Smooth muscle cell of the brain vasculature (primary cell): Measurements from ENCODE around the gene YWHAG.
"Not testable (repeated sequence)": the region's sequence is repeated elsewhere in the genome, so short reads cannot be mapped to it uniquely, and the experiment has no call there.

Source experiments
- DNase-seq: peaks from one replicate; pipeline ENCODE4 v3.0.0-alpha.2; 2012; ENCODE audit warnings: low read depth, low spot score

Gene YWHAG

DNA sequence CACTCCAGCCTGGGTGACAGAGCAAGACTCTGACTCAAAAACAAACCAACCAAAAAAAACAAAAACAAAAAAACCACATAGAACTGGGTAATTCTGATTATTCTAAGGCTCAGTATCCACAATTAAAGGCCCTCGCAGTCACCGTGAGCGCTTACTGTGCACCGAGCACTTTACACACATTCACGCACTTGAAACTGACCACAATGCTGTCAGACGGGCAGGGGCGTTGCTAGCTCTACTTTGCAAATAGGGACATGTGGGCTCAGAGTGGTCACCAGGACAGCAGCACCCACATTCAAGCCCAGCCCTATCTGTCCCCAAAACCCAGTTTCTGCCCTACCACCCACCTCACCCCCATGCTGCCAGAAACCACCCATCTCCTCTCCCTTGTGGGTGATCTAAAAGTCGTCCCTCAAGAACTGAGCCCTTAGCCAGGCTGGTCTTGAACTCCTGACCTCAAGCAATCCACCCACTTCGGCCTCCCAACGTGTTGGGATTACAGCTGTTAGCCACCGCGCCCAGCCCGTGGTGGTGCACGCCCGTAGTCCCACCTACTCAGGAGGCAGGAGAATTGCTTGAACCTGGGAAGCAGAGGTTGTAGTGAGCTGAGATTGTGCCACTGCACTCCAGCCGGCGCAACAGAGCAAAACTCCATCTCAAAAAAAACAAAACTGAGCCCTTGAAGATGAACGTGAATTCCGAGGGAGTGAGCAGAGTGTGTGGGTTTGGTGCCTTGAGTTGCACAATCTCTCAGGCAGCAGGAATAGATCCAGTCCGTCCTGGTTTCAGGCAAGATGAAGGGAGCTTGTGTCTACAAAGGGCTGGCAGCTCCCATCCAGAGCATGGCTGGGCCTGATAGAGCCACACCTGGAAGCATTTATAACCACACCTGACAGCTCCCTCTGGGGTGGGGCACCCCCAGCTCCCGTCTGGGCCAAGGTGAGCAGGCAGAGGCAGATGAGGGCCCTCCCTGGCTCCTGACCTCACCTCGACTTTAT, 61.7 kb downstream of the YWHAG start:
- no peak for DNase-seq

DNA sequence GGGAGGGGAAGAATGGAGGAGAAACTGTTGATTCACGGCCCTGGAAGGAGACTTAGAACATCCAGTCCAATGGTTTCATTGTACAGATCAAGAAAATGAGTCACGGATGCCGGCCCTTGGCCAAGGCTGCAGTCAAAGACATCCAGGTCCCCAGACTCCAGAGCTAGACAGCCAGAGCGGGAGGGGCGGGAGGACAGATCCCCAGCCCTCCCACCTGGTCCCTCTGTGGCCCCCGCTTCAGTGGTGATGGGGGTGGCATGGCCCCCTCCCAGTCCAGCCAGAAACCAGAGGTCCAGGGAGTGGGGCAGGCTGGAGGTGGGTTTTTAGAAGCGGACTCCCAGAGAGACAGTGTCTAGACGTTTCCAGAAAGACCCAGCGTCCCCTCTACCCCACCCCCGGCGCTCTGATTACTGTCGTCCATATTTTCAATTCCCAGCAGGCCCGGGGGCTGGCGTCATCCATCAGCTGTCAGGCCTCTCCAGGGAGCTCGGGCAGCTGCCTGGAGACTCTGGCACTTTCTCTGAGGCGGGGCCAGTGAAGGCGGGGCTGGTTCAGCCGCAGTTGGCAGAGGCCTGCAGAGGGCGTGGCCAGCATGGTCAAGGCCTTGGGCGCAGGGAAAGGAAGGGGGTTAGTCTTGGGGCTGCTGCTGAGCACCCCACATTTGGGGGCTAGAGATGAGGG, 64.3 kb downstream of the YWHAG start:
- DNase-seq: peak; percentile 60

DNA sequence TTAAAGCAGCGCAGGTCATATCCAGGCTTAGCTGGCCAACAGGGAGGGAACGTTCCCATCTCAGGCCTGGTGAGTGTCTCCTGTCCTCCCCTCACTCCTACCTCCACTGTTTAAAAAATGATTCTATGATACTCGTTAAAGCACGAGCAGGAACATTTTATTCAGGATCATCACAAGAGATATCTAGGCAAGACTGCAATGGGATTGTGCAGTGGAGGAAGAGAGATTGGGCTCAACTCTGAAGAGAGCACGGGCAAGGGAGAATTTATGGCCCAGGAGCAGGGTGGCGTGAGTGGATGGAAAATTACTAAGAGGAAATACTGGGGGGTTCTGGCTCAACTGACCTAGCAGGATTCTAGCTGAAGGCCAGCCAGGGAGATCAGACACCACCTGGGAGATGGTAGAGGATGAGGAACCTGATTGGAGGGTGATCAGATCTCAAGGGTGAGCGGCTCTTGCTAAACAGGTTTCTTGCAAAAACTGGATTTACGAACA, 65.3 kb downstream of the YWHAG start:
- no peak for DNase-seq

DNA sequence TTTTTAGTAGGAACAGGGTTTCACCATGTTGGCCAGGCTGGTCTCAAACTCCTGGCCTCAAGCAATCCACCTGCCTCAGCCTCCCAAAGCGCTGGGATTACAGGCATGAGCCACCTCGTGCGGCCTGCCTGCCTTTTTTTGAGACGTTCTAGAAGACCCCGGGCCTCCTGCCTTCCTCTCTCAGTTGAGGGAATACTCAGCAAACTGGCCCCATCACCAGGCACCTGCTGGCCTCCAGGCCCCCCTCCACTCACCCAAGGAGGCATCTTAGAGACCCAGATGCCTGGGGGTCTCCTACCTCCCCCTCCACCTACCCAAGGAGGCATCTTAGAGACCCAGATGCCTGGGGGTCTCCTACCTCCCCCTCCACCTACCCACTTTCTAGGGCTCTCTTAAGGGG, 65.9 kb downstream of the YWHAG start:
- not testable (repeated sequence) for DNase-seq

DNA sequence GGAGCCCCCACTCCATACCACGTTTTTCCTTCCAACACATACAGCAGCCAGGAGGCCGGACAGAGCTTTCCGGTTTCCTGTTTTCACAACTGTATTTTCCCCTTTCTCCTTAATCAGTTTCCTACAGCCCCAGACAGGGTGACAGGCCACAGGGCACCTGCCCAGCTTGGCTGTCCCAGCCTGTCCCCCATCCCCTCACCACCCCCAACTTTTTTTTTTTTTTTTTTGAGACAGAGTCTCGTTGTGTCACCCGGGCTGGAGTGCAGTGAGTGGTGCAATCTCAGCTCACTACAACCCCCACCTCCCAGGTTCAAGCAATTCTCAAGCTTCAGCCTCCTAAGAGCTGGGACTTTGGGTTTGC, 66.6 kb downstream of the YWHAG start:
- DNase-seq: no peak

DNA sequence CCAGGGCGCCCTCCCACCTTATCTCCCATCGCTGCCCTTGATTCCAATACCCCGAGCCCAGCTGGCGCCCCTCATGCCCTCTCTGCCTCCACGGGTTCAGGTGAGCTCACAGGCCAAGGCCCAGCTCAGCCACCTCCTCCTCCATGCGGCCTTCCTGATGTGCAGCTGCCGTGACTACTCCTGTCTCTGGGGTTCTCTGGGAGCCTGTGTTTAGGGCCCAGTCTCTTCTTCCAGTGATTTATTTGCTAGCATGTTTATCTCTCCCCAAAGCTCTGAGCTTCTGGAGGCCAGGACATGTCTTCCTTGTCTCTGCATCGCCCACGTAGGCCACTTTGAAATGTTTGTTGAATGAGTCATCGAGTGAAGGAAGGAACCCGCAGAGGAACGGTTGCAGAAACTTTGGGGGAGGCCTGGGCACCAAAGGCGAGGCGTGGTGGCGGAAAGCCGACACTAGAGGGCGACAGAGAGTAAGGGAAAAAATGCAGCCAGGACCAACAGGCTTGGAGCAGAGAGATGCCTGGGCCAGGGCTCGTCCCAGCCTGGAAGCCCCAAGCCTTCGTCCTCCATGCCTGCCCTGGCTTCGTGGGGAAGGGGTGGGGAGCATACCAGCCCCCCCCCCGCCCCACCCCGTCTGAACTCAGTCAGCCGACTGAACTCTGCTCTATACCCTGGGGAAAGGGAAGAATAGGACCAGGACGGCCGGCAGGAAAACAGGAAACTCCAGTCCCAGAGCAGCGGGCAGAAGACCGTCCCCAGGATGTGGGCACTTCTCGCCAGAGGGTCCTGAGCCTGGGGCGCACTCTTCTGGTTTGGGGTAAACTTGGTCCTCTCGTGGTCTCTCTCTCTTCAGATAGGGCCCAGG, 67.2 kb downstream of the YWHAG start:
- peak; percentile 93 for DNase-seq

DNA sequence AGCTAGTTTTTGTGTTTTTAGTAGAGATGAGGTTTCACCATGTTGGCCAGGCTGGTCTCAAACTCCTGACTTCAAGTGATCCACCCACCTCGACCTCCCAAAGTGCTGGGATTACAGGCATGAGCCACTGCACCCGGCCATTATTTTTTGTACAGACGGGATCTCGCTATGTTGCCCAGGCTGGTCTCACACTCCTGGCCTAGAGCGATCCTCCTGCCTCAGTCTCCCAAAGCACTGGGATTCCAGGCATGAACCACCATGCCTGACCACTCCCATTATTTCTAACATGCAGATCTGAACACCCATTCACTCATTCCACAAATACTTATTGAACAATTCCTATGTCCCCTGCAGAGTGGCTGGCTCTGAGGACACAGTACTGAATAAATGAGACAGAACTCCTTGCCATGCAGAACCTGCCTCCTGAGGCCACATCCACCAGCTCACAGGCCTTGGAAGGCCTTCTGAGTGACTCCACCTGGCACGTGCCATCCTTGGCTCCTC, 67.9 kb downstream of the YWHAG start:
- not testable (repeated sequence) for DNase-seq

DNA sequence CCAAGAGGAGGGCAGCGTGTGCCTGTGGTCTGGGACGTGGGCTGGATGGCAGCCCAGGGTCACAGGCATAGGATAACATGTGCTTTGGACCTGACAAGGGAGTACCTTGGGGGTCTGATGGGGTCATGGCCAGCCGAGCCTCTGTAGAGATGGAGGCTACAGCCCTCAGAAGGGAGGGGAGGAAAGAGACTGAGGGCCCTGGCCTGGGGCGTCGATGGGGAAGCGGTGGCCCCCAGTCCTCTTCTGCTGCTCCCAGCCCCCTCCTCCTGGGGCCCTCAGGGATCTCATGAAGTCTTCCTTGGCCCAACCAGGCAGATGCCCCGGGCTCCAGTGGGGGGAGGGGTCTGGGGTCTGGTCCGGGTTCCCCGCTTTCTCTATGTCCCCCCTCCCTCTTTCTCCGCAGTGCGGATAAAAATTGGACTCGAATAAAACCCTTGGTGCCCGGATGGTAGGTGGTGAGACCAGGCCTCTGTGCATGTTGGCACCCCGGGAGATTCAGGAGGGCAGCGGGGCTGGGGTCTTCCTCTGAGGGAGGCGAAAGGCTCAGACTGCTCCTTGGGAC, 71.9 kb downstream of the YWHAG start:
- no peak for DNase-seq

DNA sequence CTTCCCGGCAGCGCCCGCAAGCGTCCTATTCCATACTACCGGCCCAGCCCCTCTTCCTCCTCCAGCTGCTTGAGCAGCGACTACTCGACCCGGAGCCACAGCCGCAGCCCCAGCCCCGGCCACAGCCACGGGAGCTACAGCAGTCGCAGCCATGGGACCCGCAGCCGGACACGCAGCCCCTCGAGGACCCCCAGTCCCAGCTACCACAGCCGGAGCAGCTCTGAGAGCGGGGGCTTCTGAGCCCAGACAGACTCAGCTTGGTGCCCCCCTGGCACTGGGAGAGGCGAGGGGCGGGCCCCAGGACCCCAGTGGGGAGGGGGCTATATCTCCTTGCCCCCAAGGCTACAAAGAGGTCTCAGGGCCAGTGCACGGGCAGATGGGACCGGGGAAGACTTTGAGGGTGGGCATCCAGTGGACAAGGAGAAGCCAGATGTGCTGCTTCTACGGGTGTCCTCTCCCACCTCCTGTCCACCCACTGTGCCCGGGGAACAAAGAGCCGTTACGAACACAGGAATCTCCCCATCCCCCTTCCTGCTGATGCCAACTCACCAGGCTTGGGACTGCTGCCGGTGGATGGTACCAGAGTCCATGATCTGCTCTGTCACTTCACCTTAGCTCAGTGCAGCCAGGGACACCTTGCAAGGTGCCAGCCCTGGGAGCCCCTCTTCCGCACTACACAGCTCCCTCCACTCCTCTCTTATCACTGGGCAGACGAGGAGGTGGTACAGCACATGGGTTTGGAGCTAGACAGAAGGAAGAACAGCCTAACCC, 73.0 kb downstream of the YWHAG start:
- DNase-seq: no peak

DNA sequence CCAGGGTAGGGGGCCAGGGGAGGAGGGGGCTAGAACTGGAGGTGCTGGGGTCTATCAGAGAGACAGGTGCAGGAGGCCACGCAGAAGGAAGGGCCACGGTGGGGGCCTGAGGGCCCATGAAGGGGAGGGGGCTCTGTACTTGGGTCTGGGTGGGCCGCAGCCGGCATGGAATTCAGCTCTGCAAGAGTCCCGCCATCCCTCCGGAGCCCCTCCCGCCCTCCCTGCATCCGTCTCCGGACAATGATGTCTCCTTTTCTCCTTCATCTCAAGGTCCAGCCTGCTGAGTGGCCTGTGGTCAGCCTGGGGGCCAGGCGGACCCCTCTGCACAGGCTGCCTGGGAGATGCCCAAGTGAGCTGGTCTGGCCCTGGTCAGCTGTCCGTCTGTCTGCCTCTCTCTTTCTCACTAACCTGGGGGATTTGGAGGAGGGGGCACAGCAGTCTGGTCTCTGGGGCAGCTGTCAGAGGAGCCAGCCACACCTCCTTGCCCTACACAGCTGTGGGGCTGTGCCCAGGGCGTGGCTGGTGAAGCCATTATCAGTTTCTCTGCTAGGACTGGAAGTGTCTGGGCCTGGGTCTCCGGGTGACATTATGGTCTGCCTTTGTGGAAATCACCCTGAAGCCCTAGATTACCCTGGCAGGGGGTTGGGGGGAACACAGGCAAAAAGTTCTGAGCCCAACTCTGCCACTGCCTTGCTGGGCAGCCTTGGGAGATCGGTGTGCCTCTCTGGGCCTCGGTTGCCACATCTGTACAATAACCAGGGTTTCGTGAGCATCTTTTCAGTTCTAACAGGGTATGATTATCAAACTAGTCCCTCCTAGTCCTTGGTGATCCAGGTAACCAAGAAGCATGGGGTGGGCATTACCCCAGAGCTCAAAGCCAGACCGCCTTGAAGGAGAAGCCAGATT, 75.3 kb downstream of the YWHAG start:
- no peak for DNase-seq

DNA sequence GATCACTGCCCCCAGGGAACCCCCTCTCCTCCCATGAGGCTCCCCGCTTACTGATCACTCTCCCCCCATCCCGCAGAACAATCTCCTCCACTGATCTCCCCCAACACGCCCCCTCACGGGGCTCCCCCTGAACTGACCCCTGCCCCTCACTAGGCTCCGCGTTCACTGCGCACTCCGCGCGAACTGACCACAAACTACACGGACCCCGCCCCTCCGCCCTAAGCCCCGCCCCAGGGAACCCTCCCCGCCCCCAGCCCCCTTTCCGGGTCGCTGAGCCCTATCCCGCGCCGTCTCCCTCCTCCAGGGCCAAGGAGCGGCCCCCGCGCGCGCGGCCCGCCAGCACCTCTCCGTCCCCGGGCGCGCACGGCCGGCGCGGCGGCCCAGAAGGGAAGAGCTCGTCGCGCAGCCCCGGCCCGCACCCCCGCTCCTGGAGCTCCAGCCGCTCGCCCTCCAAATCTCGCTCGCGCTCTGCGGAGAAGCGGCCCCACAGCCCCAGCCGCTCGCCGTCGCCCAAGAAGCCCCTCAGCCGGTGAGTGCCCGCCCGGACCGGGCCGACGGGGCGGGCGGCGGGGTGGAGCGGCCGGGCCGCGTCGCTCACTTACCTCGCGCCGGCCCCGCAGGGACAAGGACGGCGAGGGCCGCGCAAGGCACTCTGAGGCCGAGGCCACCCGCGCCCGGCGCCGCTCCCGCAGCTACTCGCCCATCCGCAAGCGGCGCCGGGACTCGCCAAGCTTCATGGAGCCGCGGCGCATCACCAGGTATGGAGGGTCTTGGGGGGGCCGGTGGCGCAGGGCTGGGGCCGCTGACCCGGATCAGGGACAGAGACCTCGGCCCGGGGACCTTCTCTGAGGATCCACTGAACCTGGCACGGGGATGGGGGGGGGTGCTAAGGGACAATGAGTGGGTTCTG, 76.2 kb downstream of the YWHAG start:
- no peak for DNase-seq

DNA sequence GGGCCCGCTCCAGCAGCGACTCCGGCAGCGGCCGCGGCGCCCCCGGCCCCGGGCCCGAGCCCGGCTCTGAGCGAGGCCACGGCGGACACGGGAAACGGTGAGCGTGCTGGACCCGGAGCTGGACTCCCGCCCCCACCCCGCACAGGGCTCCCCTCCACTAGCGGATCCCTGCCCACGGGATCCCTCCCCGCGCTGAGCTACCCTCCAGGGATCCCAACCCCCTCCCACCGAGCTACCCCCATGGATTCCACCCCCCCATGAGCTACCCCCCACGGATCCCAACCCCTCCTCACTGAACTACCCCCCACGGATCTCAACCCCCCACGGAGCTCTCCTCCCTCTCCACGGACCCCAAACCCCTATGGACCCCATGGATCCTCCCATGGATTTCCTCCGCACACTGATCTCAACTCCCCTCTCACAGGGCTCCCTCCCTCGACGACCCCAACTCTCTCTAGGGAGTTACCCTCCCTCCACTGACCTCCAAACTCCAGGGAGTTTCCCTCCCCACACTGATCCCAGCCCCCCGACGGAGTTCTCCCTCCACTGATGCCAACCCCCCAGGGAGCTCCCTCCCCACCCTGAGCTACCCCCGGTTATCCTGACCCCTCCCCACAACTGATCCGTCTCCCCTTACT, 77.0 kb downstream of the YWHAG start:
- DNase-seq: no peak

DNA sequence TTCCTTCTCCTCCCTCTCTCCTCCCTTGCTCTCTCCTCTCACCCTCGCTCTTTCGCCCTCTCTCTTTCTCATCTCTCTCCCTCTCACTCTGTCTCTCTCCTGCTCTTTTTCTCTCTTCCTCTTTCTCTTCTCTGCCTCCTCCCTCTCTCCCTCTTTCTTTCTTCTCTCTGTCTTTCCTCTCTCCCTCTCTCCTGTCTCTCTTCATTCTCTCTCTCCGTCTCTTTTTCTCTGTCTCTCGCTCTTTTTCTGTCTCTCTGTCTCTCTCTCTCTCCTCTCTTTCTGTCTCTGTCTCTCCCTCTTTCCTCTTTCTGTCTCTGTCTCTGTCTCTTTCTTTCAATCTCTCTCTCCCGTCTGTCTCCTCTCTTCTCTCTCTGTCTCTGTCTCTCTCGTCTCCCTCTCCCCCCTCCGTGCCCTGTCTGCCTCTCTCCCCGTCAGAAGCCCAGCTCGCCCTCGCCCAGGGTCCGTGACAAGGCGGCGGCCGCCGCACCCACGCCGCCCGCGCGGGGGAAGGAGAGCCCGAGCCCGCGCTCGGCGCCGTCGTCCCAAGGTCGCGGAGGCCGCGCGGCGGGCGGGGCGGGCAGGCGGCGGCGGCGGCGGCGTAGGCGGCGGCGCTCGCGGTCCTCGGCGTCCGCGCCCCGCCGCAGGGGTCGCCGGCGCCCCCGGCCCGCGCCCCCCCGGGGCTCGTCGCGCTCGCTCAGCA, 77.6 kb downstream of the YWHAG start:
- DNase-seq: no peak

DNA sequence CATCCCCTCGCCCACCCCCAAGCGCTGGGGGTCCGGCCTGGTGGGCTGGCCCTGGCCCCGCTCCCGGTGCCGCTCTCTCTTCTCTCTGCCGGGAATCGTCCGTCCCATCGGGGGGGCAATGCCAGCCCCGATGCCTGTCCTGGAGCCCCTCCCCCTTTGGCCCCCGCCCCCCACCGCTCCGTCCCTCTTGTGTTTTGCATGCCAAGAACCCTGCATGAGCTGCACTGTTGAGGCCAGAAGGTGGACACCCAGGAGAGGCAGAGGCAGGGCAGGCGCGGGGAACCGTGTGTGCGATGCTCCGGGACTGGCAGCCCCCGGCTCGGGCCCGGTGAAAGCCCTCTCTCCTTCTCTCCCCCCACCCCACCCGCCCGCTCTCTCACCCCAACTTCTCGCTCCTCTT, 78.4 kb downstream of the YWHAG start:
- DNase-seq: no peak

DNA sequence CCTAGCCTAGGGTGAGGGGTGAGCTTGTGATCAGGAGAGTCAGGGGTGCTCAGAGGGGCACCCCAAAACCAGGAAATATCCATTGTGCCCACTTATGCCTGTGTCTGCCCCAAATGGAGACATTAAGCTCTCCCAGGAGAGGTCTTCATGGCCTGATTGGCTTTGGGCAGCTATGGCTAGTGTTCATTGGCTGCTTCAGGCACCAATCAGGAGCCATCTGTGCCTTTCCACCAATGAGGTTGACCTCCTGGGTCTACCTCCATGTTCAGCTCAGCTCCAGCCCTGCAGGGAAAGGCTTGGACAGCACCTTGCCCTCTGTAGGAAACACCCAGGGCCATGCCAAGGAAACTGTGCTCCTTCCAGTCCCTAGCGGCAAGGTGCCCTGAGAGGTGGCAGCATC, 80.3 kb downstream of the YWHAG start:
- no peak for DNase-seq
